OCI-LY7 (cell line): ENCODE measurements around the gene LSR.

Experiments used
- EZH2phosphoT487 ChIP-seq: fragments of 200-600 bp; sonication (generic); IDR thresholded peaks from 2 replicates; pipeline ENCODE4 v1.6.1; 2018; ENCODE audit warnings: low read depth, borderline replicate concordance, mild to moderate bottlenecking, mixed run types, antibody characterized with exemption, low read length, moderate library complexity, mixed read lengths
- TF ChIP-seq, protein P1 (sequence below): fragments of 200-600 bp; sonication (generic); conservative IDR thresholded peaks from 2 replicates; pipeline ENCODE4 v1.5.1; 2014; ENCODE audit warnings: mild to moderate bottlenecking, antibody characterized with exemption, low read length, moderate library complexity, mixed read lengths

DNA sequence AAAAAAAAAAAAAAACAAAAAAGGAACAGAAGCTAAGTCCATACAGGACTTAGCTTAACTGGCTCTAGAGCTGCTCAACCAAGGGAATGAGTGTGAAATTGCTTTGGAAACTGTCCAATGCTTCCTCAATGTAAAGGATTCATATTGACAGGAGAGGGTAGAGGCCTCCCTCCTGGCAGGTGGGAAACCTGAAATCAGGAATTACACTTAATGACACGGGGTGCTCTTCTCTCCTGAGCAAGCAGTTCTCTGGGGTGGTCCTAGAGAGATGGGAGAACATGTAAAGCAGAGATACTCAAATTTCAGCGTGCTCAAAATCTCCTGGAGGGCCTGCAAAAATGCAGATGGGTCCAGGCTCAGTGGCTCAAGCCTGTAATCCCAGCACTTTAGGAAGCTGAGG, 39.5 kb downstream of the LSR start:
- TF ChIP-seq, protein P1, sequence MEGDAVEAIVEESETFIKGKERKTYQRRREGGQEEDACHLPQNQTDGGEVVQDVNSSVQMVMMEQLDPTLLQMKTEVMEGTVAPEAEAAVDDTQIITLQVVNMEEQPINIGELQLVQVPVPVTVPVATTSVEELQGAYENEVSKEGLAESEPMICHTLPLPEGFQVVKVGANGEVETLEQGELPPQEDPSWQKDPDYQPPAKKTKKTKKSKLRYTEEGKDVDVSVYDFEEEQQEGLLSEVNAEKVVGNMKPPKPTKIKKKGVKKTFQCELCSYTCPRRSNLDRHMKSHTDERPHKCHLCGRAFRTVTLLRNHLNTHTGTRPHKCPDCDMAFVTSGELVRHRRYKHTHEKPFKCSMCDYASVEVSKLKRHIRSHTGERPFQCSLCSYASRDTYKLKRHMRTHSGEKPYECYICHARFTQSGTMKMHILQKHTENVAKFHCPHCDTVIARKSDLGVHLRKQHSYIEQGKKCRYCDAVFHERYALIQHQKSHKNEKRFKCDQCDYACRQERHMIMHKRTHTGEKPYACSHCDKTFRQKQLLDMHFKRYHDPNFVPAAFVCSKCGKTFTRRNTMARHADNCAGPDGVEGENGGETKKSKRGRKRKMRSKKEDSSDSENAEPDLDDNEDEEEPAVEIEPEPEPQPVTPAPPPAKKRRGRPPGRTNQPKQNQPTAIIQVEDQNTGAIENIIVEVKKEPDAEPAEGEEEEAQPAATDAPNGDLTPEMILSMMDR: no peak
- TF ChIP-seq EZH2phosphoT487: no peak
